OCI-LY3 (cell line): ENCODE data around the gene ACTG2.

Source experiments
- H2AFZ ChIP-seq: fragments of 200-600, 300-600 bp; shearing (Covaris generic); 2 replicates; pipeline ENCODE4 v1.6.0; 2014; ENCODE audit warnings: antibody characterized with exemption, low read depth, low read length
- H3K27ac ChIP-seq: fragments of 200-600, 300-600 bp; sonication (generic); 2 replicates; pipeline ENCODE4 v1.5.1; 2014; ENCODE audit warnings: mild to moderate bottlenecking, low read length, moderate library complexity, mixed read lengths
- H3K27me3 ChIP-seq: fragments of 200-600, 300-600 bp; sonication (generic); 2 replicates; pipeline ENCODE4 v1.6.1; 2014; ENCODE audit warnings: low read depth, low read length, mixed read lengths
- H3K36me3 ChIP-seq: fragments of 200-600, 300-600 bp; sonication (generic); replicated peaks from 2 replicates; pipeline ENCODE3; 2014; ENCODE audit warnings: low read depth, low read length, mixed read lengths
- H3K4me1 ChIP-seq: fragments of 300-600, 200-600 bp; sonication (generic); 2 replicates; pipeline ENCODE4 v1.6.1; 2014; ENCODE audit warnings: low read length, mixed read lengths
- H3K4me2 ChIP-seq: fragments of 200-600, 300-600 bp; sonication (generic); 2 replicates; pipeline ENCODE4 v1.6.1; 2014; ENCODE audit warnings: low read length, mixed read lengths
- H3K4me3 ChIP-seq: fragments of 300-600, 200-600 bp; sonication (generic); 2 replicates; pipeline ENCODE4 v1.5.1; 2014; ENCODE audit warnings: antibody characterized with exemption, mild to moderate bottlenecking, low read length, moderate library complexity
- H3K79me2 ChIP-seq: fragments of 300-600, 200-600 bp; shearing (Covaris generic); 2 replicates; pipeline ENCODE4 v1.6.1; 2014; ENCODE audit warnings: mild to moderate bottlenecking, low read length, mixed read lengths
- H3K9ac ChIP-seq: fragments of 300-600, 200-600 bp; shearing (Covaris generic); 2 replicates; pipeline ENCODE4 v1.6.0; 2014; ENCODE audit warnings: mild to moderate bottlenecking, low read length, moderate library complexity
- H3K9me3 ChIP-seq: fragments of 200-600, 300-600 bp; shearing (Covaris generic); 2 replicates; pipeline ENCODE4 v1.6.1; 2014; ENCODE audit warnings: low read length, mixed read lengths; ENCODE audit not compliant: insufficient read depth
- H4K20me1 ChIP-seq: fragments of 200-600, 300-600 bp; sonication (generic); 2 replicates; pipeline ENCODE4 v1.6.1; 2016; ENCODE audit warnings: low read length, mixed read lengths; ENCODE audit not compliant: insufficient read depth
- EZH2phosphoT487 ChIP-seq: fragments of 200-600 bp; shearing (Covaris generic); IDR thresholded peaks from 2 replicates; pipeline ENCODE4 v1.6.1; 2018; ENCODE audit warnings: antibody characterized with exemption, mixed run types, low read depth
- TF ChIP-seq, protein P1 (sequence below): fragments of 200-600, 300-600 bp; sonication (generic); IDR thresholded peaks from 2 replicates; pipeline ENCODE4 v1.5.1; 2014; ENCODE audit warnings: antibody characterized with exemption, low read length, low read depth

The ACTG2 gene

DNA sequence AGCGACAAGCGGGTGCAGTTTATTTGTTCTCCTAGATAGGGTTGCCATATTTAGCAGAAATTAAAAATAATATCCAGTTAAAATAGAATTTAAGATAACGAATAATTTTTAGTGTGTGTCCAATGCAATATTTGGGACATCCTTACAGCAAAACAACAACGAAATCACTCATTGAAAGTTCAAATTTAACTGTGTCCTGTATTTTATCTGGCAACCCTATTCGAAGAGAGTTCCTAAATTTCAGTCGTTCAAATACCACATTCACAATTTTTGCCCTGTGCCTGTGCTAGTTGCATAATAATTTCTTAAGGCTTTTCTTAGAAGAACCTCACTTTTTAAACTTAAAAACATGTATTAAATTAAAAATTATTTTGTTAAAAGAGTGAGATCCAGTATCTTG, 34.5 kb downstream of the ACTG2 start:
- TF ChIP-seq, protein P1, sequence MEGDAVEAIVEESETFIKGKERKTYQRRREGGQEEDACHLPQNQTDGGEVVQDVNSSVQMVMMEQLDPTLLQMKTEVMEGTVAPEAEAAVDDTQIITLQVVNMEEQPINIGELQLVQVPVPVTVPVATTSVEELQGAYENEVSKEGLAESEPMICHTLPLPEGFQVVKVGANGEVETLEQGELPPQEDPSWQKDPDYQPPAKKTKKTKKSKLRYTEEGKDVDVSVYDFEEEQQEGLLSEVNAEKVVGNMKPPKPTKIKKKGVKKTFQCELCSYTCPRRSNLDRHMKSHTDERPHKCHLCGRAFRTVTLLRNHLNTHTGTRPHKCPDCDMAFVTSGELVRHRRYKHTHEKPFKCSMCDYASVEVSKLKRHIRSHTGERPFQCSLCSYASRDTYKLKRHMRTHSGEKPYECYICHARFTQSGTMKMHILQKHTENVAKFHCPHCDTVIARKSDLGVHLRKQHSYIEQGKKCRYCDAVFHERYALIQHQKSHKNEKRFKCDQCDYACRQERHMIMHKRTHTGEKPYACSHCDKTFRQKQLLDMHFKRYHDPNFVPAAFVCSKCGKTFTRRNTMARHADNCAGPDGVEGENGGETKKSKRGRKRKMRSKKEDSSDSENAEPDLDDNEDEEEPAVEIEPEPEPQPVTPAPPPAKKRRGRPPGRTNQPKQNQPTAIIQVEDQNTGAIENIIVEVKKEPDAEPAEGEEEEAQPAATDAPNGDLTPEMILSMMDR = no peak
- TF ChIP-seq EZH2phosphoT487 = no peak
- peak overlapping the region; percentile 93 for H3K4me3 ChIP-seq
- peak overlapping the region; percentile 94 for H3K9ac ChIP-seq
- H3K36me3 ChIP-seq = peaks cover 3% of the 10 kb centered on the region
- H2AFZ ChIP-seq = no peak overlapping the region; the same call in 1 of the 2 replicates
- peaks cover 36% of the 10 kb centered on the region for H4K20me1 ChIP-seq
- peak overlapping the region; percentile 78 for H3K27ac ChIP-seq
- no peaks in the 10 kb centered on the region for H3K9me3 ChIP-seq
- H3K4me2 ChIP-seq = peak overlapping the region; percentile 72
- H3K79me2 ChIP-seq = peaks cover 55% of the 10 kb centered on the region
- H3K4me1 ChIP-seq = peaks cover 34% of the 10 kb centered on the region
- H3K27me3 ChIP-seq = no peaks in the 10 kb centered on the region

DNA sequence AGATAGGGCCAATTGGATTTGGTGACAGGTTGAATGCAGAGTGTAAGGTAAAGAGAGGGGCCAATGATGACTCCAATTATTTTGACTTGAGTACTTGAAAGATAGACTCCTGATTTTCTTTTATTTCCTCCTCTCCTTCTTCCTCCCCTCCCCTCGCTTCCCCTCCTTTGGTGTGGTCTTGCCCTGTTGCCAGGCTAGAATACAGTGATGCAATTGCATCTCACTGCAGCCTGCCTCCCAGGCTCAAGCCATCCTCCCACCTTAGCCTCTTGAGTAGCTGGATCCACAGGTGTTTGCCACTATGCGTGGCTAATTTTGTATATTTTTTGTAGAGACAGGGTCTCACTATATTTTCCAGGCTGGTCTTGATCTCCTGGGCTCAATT, 36.1 kb downstream of the ACTG2 start:
- Histone ChIP-seq H3K9ac (no peak overlapping the region), H4K20me1 (peaks cover 53% of the 10 kb centered on the region), H3K79me2 (peaks cover 71% of the 10 kb centered on the region), H3K4me1 (peaks cover 34% of the 10 kb centered on the region), H3K9me3 (no peaks in the 10 kb centered on the region), H3K27ac (no peak overlapping the region), H3K36me3 (peaks cover 10% of the 10 kb centered on the region), H3K4me2 (peak overlapping the region; percentile 57), H2AFZ (no peak overlapping the region), H3K27me3 (no peaks in the 10 kb centered on the region), H3K4me3 (peak overlapping the region; percentile 35; the same call in 1 of the 2 replicates)
- TF ChIP-seq, protein P1 = no peak
- TF ChIP-seq EZH2phosphoT487 = no peak

DNA sequence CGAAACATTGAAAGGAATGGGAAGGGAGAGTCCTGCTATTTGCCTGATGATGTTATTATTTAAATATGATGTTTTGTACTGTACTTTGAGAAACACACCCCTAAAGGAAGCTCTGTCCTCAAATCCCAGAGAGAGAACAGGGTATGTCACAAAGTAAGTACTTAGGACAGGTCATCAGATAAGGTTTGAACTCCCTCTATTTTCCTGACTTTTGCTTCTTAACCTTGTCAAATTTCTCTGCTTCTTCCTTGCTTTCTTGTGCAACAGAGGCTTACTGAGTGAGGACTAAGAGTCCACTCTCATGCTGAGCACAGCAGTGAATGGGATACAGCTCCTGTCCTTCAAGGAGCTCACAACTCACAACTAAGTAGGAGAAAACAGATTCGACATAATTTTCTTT, 37.6 kb downstream of the ACTG2 start:
- no peak overlapping the region for H3K4me2 ChIP-seq
- no peak overlapping the region for H3K27ac ChIP-seq
- peaks cover 29% of the 10 kb centered on the region for H3K4me1 ChIP-seq
- no peak overlapping the region for H3K9ac ChIP-seq
- no peaks in the 10 kb centered on the region for H3K27me3 ChIP-seq
- peaks cover 61% of the 10 kb centered on the region for H4K20me1 ChIP-seq
- no peaks in the 10 kb centered on the region for H3K9me3 ChIP-seq
- no peak for TF ChIP-seq EZH2phosphoT487
- TF ChIP-seq, protein P1 = no peak
- no peak overlapping the region for H3K4me3 ChIP-seq
- peaks cover 86% of the 10 kb centered on the region for H3K79me2 ChIP-seq
- H2AFZ ChIP-seq = no peak overlapping the region
- peaks cover 10% of the 10 kb centered on the region for H3K36me3 ChIP-seq

DNA sequence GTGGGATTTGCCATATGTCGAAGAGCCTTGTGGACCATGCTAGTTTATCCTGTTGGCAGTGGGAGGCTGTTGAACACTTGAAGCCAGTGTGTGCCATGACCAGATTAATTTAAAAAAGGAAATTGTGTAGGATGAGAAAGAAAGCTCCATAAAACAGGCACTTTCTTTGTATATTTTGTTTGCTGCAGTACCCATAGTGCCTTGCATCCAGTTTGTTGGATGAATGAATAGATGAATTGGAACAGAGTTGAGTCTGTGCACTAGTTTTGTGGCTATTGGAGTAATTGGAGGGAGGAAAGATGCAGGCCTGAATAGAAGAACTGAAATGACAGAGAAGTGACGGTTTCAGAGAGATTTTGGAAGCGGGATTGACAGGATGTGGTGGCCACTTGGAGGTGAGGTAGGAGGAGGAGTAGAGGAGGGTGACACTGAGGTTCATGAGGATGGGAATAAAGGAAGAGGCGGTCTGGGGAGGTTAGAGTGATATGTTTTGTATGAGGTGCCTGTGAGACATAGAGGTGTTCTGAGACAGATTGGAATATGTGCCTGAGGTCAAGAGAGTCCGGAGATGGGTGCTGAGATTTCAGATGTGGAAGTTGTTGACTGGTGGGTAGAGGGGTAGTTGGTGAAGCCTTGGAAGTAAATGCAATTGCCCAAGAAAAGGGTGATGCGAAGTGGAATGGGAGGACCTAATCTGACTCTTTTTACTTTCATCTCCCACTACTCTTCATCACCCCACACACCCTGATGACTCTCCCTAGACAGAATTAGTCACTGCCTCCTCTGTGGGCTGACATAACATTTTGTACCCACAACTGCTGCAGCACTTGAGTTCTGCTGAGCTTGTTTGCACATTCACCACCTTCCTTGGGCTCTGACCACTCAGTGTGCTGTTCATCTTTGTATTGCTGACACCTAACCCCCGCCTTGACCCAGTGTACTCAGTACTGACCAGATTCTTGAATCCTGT, 39.0 kb downstream of the ACTG2 start:
- Histone ChIP-seq H3K27me3 (no peaks in the 10 kb centered on the region), H4K20me1 (peaks cover 75% of the 10 kb centered on the region), H3K4me2 (no peak overlapping the region), H3K36me3 (peaks cover 15% of the 10 kb centered on the region), H3K27ac (no peak overlapping the region), H3K4me1 (peaks cover 29% of the 10 kb centered on the region), H3K9me3 (no peaks in the 10 kb centered on the region), H3K4me3 (no peak overlapping the region), H2AFZ (no peak overlapping the region), H3K79me2 (peaks cover 98% of the 10 kb centered on the region), H3K9ac (no peak overlapping the region)
- TF ChIP-seq EZH2phosphoT487 = no peak
- TF ChIP-seq, protein P1 = no peak
